Osteoblast (primary cell): ENCODE results near the gene SIX6. TPM values are rescaled to one million over a fixed set of nuclear protein-coding genes. Genes with fewer than 3 reads are reported as not detected.
A peak's percentile ranks its signal among the peaks of the same experiment; 100 is the strongest.

ENCODE experiments used
- DNase-seq: peaks from one replicate; pipeline ENCODE4 v3.0.0; 2011; ENCODE audit warnings: low spot score, mixed read lengths; ENCODE audit not compliant: insufficient read length; ENCODE audit errors: missing footprints
- H2AFZ ChIP-seq: 2 replicates; pipeline ENCODE4 v1.6.0; 2011; ENCODE audit warnings: mild to moderate bottlenecking, low read length
- H3K27ac ChIP-seq: 2 replicates; pipeline ENCODE4 v1.5.1; 2011; ENCODE audit warnings: mild to moderate bottlenecking, low read depth, low read length, moderate library complexity
- H3K27me3 ChIP-seq: 2 replicates; pipeline ENCODE4 v1.6.0; 2012; ENCODE audit warnings: mild to moderate bottlenecking, control low read depth, inconsistent platforms, low read length, moderate library complexity; ENCODE audit not compliant: insufficient read depth
- H3K36me3 ChIP-seq: 2 replicates; pipeline ENCODE4 v1.5.1; 2011; ENCODE audit warnings: mild to moderate bottlenecking, low read length, control low read depth, moderate library complexity; ENCODE audit not compliant: insufficient read depth
- H3K4me1 ChIP-seq: 2 replicates; pipeline ENCODE4 v1.5.1; 2011; ENCODE audit warnings: mild to moderate bottlenecking, low read length, control low read depth, moderate library complexity; ENCODE audit not compliant: insufficient read depth
- H3K4me2 ChIP-seq: 2 replicates; pipeline ENCODE4 v1.6.0; 2011; ENCODE audit warnings: mild to moderate bottlenecking, low read length; ENCODE audit not compliant: insufficient read depth
- H3K4me3 ChIP-seq: fragments of 200-600 bp; sonication (generic); 3 replicates; pipeline ENCODE4 v1.5.1; 2012; ENCODE audit warnings: mild to moderate bottlenecking, low read length, inconsistent platforms; ENCODE audit not compliant: insufficient read depth
- H3K79me2 ChIP-seq: 2 replicates; pipeline ENCODE4 v1.6.0; 2012; ENCODE audit warnings: mild to moderate bottlenecking, low read length, control low read depth, inconsistent platforms; ENCODE audit not compliant: insufficient read depth
- H3K9me3 ChIP-seq: 2 replicates; pipeline ENCODE4 v1.5.1; 2011; ENCODE audit warnings: low read depth, low read length, control low read depth
- H4K20me1 ChIP-seq: 2 replicates; pipeline ENCODE4 v1.6.0; 2012; ENCODE audit warnings: mild to moderate bottlenecking, low read length, control low read depth; ENCODE audit not compliant: insufficient read depth
- total RNA-seq: library from RNA; depleted of rRNA; stranded (reverse); fragments of >200 nt; gene quantifications from 2 replicates; pipeline ENCODE4 v1.2.3, GENCODE V29; 2012
- TF ChIP-seq, protein P1 (sequence below): IDR thresholded peaks from 2 replicates; pipeline ENCODE4 v1.5.1; 2011; ENCODE audit warnings: mild to moderate bottlenecking, low read depth, low read length, moderate library complexity; ENCODE audit errors: extremely low read depth

Gene SIX6
- total RNA-seq, 1 donor: not detected

DNA sequence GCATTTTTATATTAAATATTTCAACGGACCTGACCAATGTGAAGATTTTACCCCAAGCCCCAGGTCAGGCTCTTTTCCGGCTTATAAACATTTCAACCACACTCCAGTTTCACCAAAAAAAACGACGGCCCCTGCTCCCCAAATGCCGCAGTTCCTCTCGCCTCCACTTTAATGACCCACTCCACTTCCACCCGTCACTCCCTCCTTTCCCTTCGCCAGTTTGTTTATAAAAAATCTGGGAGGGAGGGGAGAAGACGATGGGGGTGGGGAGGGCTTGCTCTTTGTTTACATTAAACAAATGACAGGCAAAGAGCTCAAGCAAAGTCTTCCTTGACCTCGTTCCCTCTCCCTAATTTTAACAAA lies 5.4 kb downstream of the SIX6 start:
- peaks cover 2% of the 10 kb centered on the region for H3K4me1 ChIP-seq
- no peaks in the 10 kb centered on the region for H3K9me3 ChIP-seq
- H3K36me3 ChIP-seq: no peaks in the 10 kb centered on the region
- H3K27me3 ChIP-seq: peaks cover 71% of the 10 kb centered on the region
- H3K79me2 ChIP-seq: no peaks in the 10 kb centered on the region
- H3K27ac ChIP-seq: no peak overlapping the region
- no peak for DNase-seq
- H3K4me3 ChIP-seq: peak overlapping the region; percentile 67
- peak overlapping the region; percentile 74 for H3K4me2 ChIP-seq
- TF ChIP-seq, protein P1, sequence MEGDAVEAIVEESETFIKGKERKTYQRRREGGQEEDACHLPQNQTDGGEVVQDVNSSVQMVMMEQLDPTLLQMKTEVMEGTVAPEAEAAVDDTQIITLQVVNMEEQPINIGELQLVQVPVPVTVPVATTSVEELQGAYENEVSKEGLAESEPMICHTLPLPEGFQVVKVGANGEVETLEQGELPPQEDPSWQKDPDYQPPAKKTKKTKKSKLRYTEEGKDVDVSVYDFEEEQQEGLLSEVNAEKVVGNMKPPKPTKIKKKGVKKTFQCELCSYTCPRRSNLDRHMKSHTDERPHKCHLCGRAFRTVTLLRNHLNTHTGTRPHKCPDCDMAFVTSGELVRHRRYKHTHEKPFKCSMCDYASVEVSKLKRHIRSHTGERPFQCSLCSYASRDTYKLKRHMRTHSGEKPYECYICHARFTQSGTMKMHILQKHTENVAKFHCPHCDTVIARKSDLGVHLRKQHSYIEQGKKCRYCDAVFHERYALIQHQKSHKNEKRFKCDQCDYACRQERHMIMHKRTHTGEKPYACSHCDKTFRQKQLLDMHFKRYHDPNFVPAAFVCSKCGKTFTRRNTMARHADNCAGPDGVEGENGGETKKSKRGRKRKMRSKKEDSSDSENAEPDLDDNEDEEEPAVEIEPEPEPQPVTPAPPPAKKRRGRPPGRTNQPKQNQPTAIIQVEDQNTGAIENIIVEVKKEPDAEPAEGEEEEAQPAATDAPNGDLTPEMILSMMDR: no peak
- no peaks in the 10 kb centered on the region for H4K20me1 ChIP-seq
- H2AFZ ChIP-seq: peak overlapping the region; percentile 59

DNA sequence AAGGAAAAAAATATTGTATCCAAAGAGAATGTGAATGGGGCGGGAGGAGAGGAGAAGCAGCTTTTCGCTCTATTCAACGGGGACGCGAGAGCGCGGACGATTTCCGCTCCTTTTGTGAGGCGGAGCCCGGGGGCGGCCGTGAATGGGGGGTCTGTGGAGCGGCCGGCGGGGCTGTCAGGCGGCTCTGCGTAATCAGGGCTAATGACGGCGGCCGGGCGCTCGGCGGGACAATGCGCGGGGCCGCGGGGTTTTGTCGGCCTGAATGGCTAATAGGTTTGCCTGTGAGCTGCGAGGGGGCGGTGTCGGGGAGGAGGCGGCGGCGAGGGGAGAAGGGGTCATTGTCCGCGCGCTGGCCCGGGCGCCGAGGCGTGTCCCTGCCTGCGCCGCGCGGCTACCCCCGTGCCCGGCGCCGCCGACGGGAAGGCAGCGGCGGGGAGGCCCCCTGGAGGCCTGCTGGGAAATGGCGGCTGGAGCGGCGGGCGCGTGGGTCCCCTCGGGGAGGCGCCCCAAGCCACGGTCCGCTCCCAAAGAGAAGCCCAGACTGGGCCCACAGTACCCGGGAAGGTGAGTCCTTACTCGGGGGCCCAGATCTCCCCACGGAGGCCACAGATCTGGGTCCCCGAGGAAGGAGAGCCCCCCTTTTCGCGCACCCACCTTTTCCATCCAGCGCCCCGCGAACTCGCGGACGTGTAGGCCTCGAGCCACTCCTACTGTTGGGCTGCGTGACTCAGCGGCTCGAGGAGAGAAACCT lies 6.0 kb downstream of the SIX6 start:
- Histone ChIP-seq H3K9me3 (no peaks in the 10 kb centered on the region), H3K27me3 (peaks cover 65% of the 10 kb centered on the region), H2AFZ (peak overlapping the region; percentile 59), H3K4me2 (peak overlapping the region; percentile 74), H3K79me2 (no peaks in the 10 kb centered on the region), H4K20me1 (no peaks in the 10 kb centered on the region), H3K4me1 (peaks cover 2% of the 10 kb centered on the region), H3K36me3 (no peaks in the 10 kb centered on the region), H3K4me3 (peak overlapping the region; percentile 67), H3K27ac (no peak overlapping the region)
- DNase-seq: peak; percentile 89
- TF ChIP-seq, protein P1: peak; percentile 16

DNA sequence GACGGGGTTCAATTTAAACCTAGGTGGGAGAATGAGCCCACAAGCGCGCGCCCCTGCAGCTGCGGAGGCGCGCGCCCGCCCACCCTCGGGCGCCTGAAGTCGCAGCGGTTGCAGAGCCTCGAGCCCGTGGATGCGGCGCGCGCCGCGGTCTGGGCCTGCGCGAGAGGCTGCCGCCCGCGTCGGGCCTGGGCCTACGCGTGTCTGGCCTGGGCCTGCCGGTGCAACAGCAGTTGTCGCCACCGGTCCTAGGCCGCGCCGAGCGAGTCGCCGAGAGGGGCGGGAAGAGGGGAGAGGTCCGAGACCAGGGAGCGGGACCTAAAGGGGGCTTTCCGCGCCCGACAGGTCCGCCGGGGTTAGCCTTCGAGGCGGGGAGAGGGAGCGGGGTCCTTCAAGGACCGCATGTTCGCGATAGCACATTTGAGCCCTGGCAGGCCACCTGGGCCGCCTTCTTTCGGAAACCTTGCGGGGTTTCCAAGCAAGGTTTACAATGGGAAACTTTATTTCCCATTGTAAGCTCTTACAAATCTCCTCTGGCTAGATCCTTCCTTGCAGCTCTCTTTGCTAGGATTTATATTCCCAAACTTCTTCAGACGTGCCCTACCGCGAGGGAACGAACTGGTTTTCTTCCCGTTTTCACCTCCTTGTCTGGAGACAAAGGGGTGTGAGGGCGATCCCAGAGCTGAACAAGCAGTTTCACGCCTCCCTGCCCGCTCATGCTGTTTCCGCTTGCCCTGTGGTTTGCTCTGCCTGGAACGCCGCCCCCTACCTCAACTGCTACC lies 6.8 kb downstream of the SIX6 start:
- TF ChIP-seq, protein P1: no peak
- peaks cover 57% of the 10 kb centered on the region for H3K27me3 ChIP-seq

DNA sequence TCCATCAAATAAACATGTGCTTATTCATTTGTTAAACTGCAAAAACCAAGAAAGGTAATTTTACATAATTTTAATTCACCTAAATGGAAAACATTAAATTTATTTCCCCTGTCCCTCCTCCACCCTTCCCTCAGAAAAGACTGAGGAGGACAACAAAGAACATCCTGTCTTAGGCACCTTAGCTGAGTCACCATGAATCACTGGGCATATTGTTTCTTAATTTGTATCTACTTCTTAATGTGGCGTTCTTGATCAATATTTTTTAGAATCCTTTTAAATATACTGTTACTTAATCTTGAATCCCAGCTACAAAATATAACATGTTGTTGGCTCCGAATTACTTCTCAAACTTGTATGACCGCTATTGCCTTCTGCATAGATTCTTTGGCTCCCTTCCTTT lies 23.5 kb downstream of the SIX6 start:
- H3K79me2 ChIP-seq: no peaks in the 10 kb centered on the region
- H3K9me3 ChIP-seq: no peaks in the 10 kb centered on the region
- no peak overlapping the region for H2AFZ ChIP-seq
- H3K4me2 ChIP-seq: no peak overlapping the region
- H4K20me1 ChIP-seq: no peaks in the 10 kb centered on the region
- H3K36me3 ChIP-seq: no peaks in the 10 kb centered on the region
- no peaks in the 10 kb centered on the region for H3K4me1 ChIP-seq
- H3K4me3 ChIP-seq: no peak overlapping the region
- TF ChIP-seq, protein P1: no peak
- H3K27ac ChIP-seq: no peak overlapping the region
- DNase-seq: no peak
- H3K27me3 ChIP-seq: no peaks in the 10 kb centered on the region

More for the DNA sequence above, 6.8 kb downstream of the SIX6 start:
- no peak overlapping the region for H2AFZ ChIP-seq
- H3K4me1 ChIP-seq: peaks cover 2% of the 10 kb centered on the region
- no peaks in the 10 kb centered on the region for H3K79me2 ChIP-seq
- no peak for DNase-seq
- no peak overlapping the region for H3K4me2 ChIP-seq
- no peak overlapping the region for H3K27ac ChIP-seq
- H3K9me3 ChIP-seq: no peaks in the 10 kb centered on the region
- no peaks in the 10 kb centered on the region for H4K20me1 ChIP-seq
- no peak overlapping the region for H3K4me3 ChIP-seq
- H3K36me3 ChIP-seq: no peaks in the 10 kb centered on the region
